CD14-positive monocyte (primary cell): ENCODE data around the gene UROD. TPM values are rescaled to one million over a fixed set of nuclear protein-coding genes. Genes with fewer than 3 reads are reported as not detected.

ENCODE experiments used
- DNase-seq, 3 donors: peaks; one replicate each; pipeline ENCODE4 v3.0.0-alpha.2; 2011 to 2022
- H2AFZ ChIP-seq: 2 replicates; pipeline ENCODE4 v1.6.0; 2012; ENCODE audit warnings: mild to moderate bottlenecking, low read depth, low read length, inconsistent platforms; ENCODE audit not compliant: insufficient read depth, poor library complexity, severe bottlenecking
- H3K27ac ChIP-seq, 2 donors: 1 replicate in 1 of 2; 2 replicates in 1 of 2; pipeline ENCODE4 v1.5.1; 2012 to 2013; ENCODE audit warnings: low read length in 2 of 2, control low read depth in 1 of 2, inconsistent platforms in 1 of 2, low read depth in 1 of 2, mild to moderate bottlenecking in 1 of 2
- H3K27me3 ChIP-seq, 2 donors: one replicate each; pipeline versions ENCODE4 v1.6.0 to v1.6.1; 2011 to 2013; ENCODE audit warnings: low read length in 2 of 2; ENCODE audit not compliant: control insufficient read depth in 2 of 2, insufficient read depth in 2 of 2
- H3K36me3 ChIP-seq, 2 donors: replicated peaks in 1 of 2; 1 replicate in 1 of 2; 2 replicates in 1 of 2; pipeline versions ENCODE4 v1.5.1 to v1.6.1; 2012 to 2013; ENCODE audit warnings: low read length in 2 of 2, control low read depth in 1 of 2, inconsistent platforms in 1 of 2, mild to moderate bottlenecking in 1 of 2; ENCODE audit not compliant: insufficient read depth in 2 of 2, control insufficient read depth in 1 of 2
- H3K4me1 ChIP-seq, 2 donors: 1 replicate in 1 of 2; 2 replicates in 1 of 2; pipeline versions ENCODE4 v1.5.1 to v1.6.1; 2012 to 2013; ENCODE audit warnings: low read length in 2 of 2, control low read depth in 1 of 2, inconsistent platforms in 1 of 2, mild to moderate bottlenecking in 1 of 2, moderate library complexity in 1 of 2; ENCODE audit not compliant: insufficient read depth in 2 of 2, control insufficient read depth in 1 of 2
- H3K4me2 ChIP-seq: replicated peaks from 2 replicates; pipeline ENCODE3; 2012; ENCODE audit warnings: low read length, moderate library complexity, mild to moderate bottlenecking; ENCODE audit not compliant: poor library complexity, severe bottlenecking; ENCODE audit errors: extremely low read depth
- H3K4me3 ChIP-seq, 3 experiments: fragments of 200-600 bp in 1 of 3; sonication (generic) in 1 of 3; replicated peaks in 1 of 3; 1 replicate in 2 of 3; 2 replicates in 1 of 3; pipeline ENCODE4 v1.5.1; 2011 to 2013; ENCODE audit warnings: low read length in 3 of 3, mild to moderate bottlenecking in 3 of 3, control low read depth in 2 of 3, low read depth in 2 of 3, inconsistent platforms in 1 of 3, moderate library complexity in 1 of 3
- H3K79me2 ChIP-seq: 2 replicates; pipeline ENCODE4 v1.6.0; 2012; ENCODE audit warnings: mild to moderate bottlenecking, control low read depth, inconsistent platforms, low read length, moderate library complexity; ENCODE audit not compliant: insufficient read depth
- H3K9ac ChIP-seq: 2 replicates; pipeline ENCODE4 v1.6.0; 2017; ENCODE audit warnings: low read length, mild to moderate bottlenecking; ENCODE audit not compliant: insufficient read depth, poor library complexity, severe bottlenecking
- H3K9me3 ChIP-seq, 2 donors: replicated peaks in 1 of 2; 1 replicate in 1 of 2; 2 replicates in 1 of 2; pipeline versions ENCODE4 v1.5.1 to v1.6.1; 2012 to 2013; ENCODE audit warnings: low read length in 2 of 2, control low read depth in 1 of 2; ENCODE audit not compliant: control insufficient read depth in 1 of 2, insufficient read depth in 1 of 2
- H4K20me1 ChIP-seq: 2 replicates; pipeline ENCODE4 v1.6.0; 2012; ENCODE audit warnings: mild to moderate bottlenecking, low read length, control low read depth, moderate library complexity; ENCODE audit not compliant: insufficient read depth
- H3K27ac Mint-ChIP-seq, 7 donors: one replicate each; pipeline ENCODE4 v1.8.0; 2020; ENCODE audit warnings: mild to moderate bottlenecking in 7 of 7, mixed read lengths in 7 of 7, moderate library complexity in 6 of 7, inconsistent platforms in 2 of 7
- H3K27me3 Mint-ChIP-seq, 3 donors: one replicate each; pipeline ENCODE4 v1.8.0; 2021 to 2022; ENCODE audit warnings: low read depth in 3 of 3, mild to moderate bottlenecking in 3 of 3, mixed read lengths in 3 of 3, moderate library complexity in 3 of 3, inconsistent platforms in 1 of 3
- H3K36me3 Mint-ChIP-seq, 2 donors: one replicate each; pipeline ENCODE4 v1.8.0; 2020; ENCODE audit warnings: mixed read lengths in 2 of 2, inconsistent platforms in 1 of 2, mild to moderate bottlenecking in 1 of 2
- H3K4me1 Mint-ChIP-seq: one replicate; pipeline ENCODE4 v1.8.0; 2020; ENCODE audit warnings: mild to moderate bottlenecking, mixed read lengths
- H3K4me3 Mint-ChIP-seq, 2 donors: one replicate each; pipeline ENCODE4 v1.8.0; 2020; ENCODE audit warnings: mild to moderate bottlenecking in 2 of 2, mixed read lengths in 2 of 2, moderate library complexity in 1 of 2
- H3K9me3 Mint-ChIP-seq, 7 donors: one replicate each; pipeline ENCODE4 v1.8.0; 2020 to 2022; ENCODE audit warnings: mixed read lengths in 7 of 7, mild to moderate bottlenecking in 6 of 7, moderate library complexity in 6 of 7, inconsistent platforms in 2 of 7
- WGBS: methylation state at CpG from one replicate; pipeline ENCODE4 v1.1.5; 2013; ENCODE audit warnings: missing lambda C conversion rate; ENCODE audit not compliant: insufficient coverage; 5-methylcytosine and 5-hydroxymethylcytosine counted together
- intact Hi-C, 2 donors: fragments of 100-400 bp; cut with micrococcal nuclease; formaldehyde crosslinking; loops; one replicate each; pipeline versions ENCODE4 v1.15.0 to v1.15.1; 2023
- polyA plus RNA-seq, 3 donors: library from polyadenylated mRNA; depleted of rRNA in 1 of 3; unstranded in 2 of 3; stranded (reverse) in 1 of 3; fragments of 300-500 nt in 2 of 3; fragments of >200 nt in 1 of 3; fragmentation: Illumina TruSeq in 2 of 3; gene quantifications; 1 replicate in 2 of 3; 2 replicates in 1 of 3; pipeline ENCODE4 v1.2.3, GENCODE V29; 2012 to 2021
- TF ChIP-seq, protein P1 (sequence below): fragments of 200-600 bp; IDR thresholded peaks from one replicate; pipeline ENCODE4 v1.8.0; 2022; ENCODE audit warnings: antibody characterized with exemption, mild to moderate bottlenecking

The UROD gene
- polyA plus RNA-seq, 3 donors, result 98.2 to 115 (median 108) TPM

DNA sequence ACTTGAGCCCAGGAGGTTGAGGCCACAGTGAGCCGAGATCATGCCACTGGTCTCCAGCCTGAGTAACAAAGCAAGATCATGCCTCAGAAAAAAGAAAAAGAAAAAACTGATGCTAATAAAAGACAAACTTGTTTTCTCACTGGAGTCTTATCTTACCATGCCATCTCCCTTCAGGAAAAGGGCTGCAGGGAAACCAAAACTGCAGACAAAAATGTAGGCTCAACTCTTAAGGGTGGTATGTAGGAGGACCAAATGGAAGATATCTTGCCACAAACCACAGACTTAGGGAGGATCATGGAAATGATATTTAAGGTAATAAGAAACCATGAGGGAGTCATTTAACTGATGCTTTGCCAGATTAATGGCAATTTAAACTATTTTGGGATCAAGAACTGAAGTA lies 32.9 kb downstream of the UROD start:
- Mint-ChIP-seq H3K4me3 (no peak overlapping the region), H3K36me3 (no peaks in the 10 kb centered on the region), H3K9me3 (no peaks in the 10 kb centered on the region), H3K27me3 (no peaks in the 10 kb centered on the region), H3K27ac (no peak overlapping the region), H3K4me1 (no peaks in the 10 kb centered on the region)
- H3K9ac ChIP-seq, result no peak overlapping the region
- H3K27me3 ChIP-seq, result no peaks in the 10 kb centered on the region
- no peaks in the 10 kb centered on the region for H3K9me3 ChIP-seq
- no peak for DNase-seq
- TF ChIP-seq, protein P1, sequence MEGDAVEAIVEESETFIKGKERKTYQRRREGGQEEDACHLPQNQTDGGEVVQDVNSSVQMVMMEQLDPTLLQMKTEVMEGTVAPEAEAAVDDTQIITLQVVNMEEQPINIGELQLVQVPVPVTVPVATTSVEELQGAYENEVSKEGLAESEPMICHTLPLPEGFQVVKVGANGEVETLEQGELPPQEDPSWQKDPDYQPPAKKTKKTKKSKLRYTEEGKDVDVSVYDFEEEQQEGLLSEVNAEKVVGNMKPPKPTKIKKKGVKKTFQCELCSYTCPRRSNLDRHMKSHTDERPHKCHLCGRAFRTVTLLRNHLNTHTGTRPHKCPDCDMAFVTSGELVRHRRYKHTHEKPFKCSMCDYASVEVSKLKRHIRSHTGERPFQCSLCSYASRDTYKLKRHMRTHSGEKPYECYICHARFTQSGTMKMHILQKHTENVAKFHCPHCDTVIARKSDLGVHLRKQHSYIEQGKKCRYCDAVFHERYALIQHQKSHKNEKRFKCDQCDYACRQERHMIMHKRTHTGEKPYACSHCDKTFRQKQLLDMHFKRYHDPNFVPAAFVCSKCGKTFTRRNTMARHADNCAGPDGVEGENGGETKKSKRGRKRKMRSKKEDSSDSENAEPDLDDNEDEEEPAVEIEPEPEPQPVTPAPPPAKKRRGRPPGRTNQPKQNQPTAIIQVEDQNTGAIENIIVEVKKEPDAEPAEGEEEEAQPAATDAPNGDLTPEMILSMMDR, result no peak
- no peaks in the 10 kb centered on the region for H3K79me2 ChIP-seq
- no peaks in the 10 kb centered on the region for H3K36me3 ChIP-seq
- 100% methylated on average over 1 of the region's 1 CpG for WGBS
- H3K4me1 ChIP-seq, result no peaks in the 10 kb centered on the region
- intact Hi-C loops, result no loop called here
- no peak overlapping the region for H2AFZ ChIP-seq
- H3K4me2 ChIP-seq, result no peak overlapping the region
- H3K4me3 ChIP-seq, result no peak overlapping the region
- H3K27ac ChIP-seq, result no peak overlapping the region
- H4K20me1 ChIP-seq, result no peaks in the 10 kb centered on the region

DNA sequence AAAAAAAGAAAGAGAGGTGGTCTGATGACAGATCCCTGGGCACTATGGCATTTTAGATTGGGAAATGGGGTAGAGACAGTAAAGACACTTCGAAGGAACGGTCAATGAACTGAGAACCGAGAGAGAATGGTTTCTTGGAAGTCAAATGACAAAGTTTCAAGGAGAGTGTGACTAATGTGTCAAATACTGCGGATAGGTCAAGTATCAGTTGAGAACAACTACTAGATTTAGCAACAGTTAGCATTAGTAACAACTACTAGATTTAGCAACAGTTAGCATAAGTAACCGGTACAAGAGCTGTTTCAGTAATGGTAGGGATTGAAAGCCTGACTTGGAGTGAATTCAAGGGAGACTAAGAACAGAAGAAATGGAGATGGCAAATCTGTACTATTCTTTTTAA lies 35.0 kb downstream of the UROD start:
- Histone ChIP-seq H3K9ac (no peak overlapping the region), H3K9me3 (no peaks in the 10 kb centered on the region), H3K36me3 (no peaks in the 10 kb centered on the region), H3K27me3 (no peaks in the 10 kb centered on the region), H2AFZ (no peak overlapping the region), H3K4me1 (no peaks in the 10 kb centered on the region), H3K79me2 (no peaks in the 10 kb centered on the region), H4K20me1 (no peaks in the 10 kb centered on the region), H3K27ac (no peak overlapping the region), H3K4me2 (no peak overlapping the region), H3K4me3 (no peak overlapping the region)
- no peaks in the 10 kb centered on the region for H3K27me3 Mint-ChIP-seq
- H3K27ac Mint-ChIP-seq, result no peak overlapping the region
- H3K4me3 Mint-ChIP-seq, result no peak overlapping the region
- 100% methylated on average over 2 of the region's 5 CpGs for WGBS
- DNase-seq, result no peak
- TF ChIP-seq, protein P1, result no peak
- no peaks in the 10 kb centered on the region for H3K9me3 Mint-ChIP-seq
- intact Hi-C loops, result no loop called here
- peaks cover 7% of the 10 kb centered on the region for H3K4me1 Mint-ChIP-seq
- no peaks in the 10 kb centered on the region for H3K36me3 Mint-ChIP-seq
